Measurements from ENCODE around the gene EIF2B2.

EIF2B2 gene

DNA sequence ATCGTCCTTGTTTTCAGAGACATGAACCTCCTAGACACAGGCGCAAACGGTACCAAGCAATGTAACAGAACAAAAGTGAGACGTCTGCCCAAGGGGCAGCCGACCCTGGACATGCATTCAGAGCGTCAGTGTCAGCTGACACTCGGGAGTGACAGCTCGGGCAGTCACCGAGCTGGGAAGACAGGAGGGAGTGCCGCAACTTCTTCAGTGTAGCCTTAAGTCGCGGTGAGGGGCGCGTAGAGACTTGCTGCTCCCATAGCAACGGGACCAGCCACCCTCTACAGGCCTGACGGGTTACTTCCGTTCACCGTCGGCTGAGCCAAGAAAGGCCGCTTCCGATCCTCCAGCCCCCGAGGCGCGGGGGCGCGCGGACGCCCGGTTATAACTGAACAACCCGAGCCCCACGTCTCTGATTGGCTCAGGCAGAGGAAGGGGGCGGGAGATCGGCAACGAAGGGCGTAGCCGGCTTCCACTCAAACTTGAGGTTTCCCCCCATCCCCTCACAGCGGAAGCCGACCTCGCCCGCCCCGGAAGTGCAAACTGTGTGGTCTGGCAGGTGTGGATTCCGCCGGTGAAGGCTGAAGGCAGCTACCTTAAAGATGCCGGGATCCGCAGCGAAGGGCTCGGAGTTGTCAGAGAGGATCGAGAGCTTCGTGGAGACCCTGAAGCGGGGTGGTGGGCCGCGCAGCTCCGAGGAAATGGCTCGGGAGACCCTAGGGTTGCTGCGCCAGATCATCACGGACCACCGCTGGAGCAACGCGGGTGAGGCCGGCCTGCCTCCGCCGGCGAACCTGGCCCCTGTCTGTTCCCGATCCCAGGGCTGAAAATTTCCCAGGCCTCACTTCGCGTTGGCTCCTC lies at the start of gene EIF2B2:
Gene EIF2B2 (plus strand): TSS at position 530 of the 858 bp plus-strand sequence. CDS start 70 bp downstream, at position 600.
- DNase-seq, result peak; percentile 99

DNA sequence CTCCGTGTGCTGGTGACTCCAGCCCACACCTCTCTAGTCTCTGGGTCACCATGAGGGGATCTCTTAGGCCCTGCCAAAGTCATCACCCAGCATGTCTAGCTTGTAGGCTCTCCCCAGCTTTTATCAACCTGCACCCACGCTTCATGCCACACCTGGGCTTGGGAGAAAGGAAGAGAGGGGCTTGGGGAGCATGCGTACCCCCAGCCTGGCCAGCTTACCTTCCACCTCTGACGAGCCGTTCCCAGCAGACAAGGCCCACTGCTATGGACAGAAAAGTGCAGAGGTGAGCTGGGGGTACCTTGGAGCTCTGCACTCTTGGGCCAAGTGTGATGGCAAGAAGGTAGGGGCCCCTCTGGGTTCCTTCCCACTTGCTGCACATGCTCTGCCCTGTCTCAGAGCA lies 49.0 kb upstream of the EIF2B2 start:
- peak; percentile 31 for DNase-seq

DNA sequence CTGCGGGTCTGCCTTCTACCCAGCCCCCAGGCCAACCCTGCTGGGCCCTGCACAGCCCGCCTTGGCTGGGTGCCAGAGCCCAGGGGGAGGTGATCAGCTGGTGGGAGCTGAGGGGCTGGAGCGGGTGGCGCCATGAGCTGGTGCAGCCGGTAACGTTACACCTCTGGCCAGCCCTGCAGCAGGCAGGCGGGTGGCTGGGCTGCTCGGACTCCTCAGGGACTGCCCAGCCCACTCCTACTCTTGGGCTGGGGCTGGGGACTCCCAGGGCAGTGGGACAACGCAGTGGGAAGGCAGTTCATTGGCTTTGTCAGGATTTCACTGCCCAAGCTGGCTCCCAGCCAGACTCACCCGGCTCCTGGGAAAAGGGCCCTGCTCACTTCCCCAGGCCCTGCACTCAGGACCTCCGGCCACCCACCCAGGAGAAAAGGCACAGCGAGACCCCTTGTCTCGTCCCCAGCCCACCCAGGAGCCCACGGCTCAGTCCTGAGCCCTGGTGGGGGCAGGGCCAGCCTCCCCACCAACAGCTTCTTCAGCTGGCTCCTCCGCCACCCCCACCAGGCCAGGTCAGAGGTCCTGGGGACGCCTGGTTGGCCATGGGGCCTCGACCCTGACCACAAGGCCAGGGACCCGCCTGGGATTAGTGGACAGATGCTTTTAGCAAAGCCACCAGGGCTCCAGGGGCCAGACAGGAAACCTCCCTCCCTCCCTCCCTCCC lies 48.3 kb upstream of the EIF2B2 start:
- DNase-seq, result peak; percentile 67

DNA sequence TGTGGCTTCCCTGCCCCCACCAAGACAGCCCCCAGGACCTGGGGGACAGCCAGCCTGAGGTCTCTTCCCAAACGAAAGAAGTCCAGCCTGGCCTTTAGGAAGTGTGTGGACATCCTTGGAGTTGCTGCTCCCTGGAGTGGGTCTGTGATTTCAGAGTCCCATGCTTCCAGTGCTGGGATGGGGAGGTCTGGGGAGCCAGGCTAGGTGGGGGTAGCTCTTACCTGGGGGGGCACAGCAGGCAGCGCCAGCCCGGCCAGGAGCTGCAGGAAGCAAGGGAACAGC lies 47.8 kb upstream of the EIF2B2 start:
- DNase-seq, result no peak

DNA sequence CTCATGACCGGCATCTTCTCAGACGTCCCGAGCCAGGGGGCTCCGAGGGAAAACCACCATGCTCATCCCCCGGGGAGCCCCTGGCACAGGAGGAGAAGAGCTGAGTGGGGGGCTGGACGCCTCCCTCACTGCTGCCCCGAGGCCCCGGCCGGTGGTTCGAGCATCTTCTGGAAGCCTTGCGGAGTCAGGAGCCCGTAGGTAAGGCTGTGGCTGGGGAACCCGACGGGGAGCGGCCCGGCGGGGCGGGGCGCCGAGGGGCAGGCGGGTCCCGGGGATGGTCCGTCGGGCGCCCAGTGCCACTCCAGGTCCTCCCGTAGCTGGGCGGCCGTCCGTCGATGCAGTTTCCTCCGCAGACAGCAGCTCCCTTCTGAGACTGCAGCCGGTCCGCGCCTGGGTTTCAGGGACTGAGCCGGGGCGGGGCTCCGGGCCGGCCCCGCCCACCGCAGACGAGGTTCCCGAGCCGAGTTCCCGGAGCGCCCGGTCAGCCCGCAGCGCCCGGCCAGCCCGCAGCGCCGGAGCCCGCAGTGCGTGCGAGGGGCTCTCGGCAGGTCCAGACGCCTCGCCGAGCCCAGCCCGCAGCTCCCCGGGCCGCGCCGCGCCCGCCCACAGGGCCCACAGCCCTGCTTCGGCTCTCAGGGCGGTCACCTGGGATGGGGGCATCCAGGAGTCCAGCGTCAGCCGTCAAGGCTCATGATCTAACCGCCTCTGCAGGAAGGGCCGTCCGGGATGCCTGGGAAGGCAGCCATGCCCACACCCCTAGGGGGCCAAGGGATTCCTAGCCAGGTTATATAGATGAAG lies 47.3 kb upstream of the EIF2B2 start, which contains the start of gene PGF:
Gene PGF (minus strand): TSS at position 369 of the 798 bp plus-strand sequence. CDS start 355 bp downstream, at position 14.
- DNase-seq, result no peak

DNA sequence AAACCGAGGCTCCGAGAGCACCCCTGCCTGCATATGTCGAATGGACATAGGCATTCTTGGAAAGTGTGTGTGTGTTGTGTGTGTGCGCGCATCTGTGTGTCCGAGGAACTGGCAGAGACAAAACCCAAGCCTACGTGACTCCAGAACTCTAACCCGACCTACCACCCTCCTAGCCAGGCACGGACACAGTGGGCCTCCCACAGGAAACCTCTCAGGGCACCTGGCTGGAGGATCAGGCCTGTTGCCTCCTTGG lies 46.8 kb upstream of the EIF2B2 start:
- no peak for DNase-seq

DNA sequence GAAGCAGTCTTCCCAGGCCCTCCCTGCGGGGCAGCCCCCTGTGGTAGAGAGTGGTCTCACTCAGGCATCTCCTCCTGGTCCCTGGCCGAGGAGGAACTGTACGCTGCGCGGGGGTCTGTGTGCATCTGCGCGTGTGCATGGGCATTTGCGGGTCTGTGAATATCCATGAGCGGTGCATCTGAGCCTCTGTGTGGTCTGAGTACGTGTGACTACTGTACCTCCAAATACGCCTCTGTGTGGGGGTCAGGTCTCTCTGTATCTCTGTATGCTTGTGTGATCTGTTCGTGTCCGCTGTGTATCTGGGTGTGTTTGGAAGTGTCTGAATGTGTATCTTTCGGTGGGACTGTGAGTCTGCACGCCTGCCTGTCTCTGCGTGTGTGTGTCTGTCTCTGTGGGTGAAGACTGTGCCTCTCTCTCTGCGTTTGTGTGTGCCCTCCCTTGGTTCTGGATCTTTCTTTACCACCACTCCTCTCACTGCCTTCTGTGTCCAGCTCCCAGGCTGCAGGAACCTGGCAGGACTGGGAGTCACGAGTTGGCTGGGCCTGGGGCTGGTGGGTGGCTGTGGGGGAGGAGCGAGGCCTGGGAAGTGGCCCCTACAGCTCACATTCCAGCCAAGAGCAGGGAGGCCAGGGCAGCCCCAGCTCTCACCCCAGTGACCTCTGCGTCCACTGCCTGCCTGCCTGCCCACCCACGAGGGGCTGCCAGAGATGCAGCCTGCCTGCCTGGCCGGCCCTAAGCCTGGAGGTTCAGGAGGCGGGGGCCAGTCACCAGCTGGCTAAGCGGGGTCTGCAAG lies 46.2 kb upstream of the EIF2B2 start:
- no peak for DNase-seq

DNA sequence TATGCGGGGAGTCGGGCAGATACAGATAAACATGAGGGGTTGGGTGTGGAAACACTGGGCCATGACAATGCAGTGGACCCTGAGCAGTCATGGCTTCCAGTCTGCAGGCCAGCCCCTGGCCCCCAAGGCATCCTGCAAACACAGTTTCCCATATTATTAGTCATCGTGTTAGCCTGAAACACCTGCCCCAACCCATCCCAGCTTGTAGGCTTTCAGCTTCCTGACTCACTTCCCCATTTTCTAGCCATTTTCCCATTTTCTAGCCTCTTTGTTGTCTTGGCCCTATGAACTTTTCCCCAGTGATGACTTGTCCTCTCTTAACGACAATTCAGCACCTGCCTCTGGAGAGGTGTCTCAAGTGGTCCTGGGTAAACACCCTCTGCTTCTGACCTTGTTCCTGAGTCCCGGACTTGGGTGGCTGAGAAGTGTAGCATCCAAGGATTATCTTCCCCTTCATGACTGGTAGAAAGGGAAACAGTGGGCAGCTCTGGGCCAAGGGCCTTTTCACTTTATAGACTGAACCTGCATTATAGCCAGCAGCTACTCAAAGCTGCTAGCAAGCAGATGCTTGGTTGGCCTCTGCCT lies 43.0 kb upstream of the EIF2B2 start:
- DNase-seq, result peak; percentile 25

DNA sequence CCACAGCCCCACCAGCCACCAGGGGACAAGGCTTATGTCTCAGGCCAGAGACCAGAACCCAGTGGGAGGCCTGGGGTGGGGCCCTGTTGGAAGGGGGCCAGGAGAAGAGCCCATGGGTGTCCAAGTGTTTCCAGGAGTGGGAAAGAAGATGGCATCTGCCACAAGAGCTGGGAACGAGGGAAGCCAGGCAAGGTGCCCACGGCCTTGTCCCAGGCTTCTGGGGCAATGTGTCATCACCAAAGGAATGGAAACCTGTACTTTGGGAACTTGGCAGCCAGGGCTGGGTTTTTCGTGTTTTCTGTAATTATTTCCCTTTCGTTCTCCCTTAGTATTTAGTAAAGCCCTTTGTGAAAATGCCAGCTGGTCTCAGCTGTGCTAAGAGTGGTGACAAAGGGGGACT lies 42.0 kb upstream of the EIF2B2 start:
- DNase-seq, result peak; percentile 47

DNA sequence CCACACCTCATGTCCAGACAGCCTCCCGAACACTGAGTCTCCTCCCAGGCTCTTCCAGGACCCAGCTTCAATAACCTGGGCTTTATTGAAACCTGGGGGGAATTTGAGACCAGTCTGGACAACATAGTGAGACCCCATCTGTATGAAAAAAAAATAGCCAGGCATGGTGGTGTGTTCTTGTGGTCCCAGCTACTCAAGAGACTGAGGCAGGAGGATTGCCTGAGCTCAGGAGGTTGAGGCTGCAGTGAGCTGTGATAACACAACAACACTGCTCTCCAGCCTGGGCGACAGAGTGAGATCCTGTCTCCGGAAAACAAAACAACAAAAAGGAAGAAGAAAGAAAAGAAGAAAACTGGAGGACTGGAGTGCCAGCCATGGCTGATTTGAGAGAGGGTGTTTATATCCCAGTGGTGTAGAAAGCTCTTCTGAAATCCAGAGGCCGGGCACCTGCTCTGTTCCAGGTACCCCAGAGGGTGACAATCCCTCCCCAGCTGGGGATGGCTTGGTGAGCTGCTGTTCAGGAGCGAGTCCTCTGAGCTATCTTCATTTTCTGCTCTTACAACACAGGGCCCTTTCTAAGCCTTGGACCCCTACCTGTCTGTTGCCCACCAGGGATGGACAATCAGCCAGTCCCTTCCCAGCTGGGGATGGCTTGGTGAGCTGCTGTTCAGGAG lies 41.3 kb upstream of the EIF2B2 start:
- DNase-seq, result peak; percentile 23

DNA sequence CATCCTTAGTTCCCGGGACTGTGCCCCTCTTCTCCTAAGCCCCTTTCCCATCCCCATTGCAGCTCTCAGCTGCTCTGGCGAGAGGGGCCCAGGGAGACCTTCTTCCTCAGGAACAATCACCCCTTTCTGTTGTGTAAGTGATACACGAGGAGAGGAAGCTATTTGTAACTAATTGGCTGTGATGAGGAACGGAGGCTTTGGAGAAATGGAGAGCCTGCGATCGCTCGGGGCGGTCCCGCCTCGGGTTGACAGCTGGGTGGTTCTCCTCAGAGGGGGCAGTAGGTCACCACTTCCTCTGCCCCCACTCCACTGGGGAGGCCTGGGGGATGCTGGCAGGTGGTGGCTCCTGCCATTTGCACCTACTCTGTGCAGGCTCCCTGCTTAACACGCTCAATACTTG lies 40.7 kb upstream of the EIF2B2 start:
- peak; percentile 8 for DNase-seq

DNA sequence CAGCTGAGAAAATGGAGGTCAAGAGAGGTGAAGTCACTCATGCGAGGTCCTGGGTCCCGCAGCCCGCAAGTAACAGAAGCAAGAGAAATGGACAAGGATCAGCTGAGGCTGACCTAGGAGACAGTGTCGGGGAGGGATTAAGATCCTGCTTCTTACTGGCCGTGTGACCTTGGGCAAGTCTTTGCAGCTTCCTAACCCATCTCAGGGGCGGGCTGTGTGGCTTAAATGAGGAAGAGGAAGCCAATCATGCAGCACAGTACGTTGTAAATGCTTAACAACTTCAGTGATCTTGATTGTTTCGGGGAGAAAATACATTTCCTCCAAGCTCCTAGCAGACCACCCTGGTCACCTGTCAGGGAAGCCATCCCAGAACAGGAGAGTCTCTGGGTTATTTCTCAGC lies 40.2 kb upstream of the EIF2B2 start:
- no peak for DNase-seq

DNA sequence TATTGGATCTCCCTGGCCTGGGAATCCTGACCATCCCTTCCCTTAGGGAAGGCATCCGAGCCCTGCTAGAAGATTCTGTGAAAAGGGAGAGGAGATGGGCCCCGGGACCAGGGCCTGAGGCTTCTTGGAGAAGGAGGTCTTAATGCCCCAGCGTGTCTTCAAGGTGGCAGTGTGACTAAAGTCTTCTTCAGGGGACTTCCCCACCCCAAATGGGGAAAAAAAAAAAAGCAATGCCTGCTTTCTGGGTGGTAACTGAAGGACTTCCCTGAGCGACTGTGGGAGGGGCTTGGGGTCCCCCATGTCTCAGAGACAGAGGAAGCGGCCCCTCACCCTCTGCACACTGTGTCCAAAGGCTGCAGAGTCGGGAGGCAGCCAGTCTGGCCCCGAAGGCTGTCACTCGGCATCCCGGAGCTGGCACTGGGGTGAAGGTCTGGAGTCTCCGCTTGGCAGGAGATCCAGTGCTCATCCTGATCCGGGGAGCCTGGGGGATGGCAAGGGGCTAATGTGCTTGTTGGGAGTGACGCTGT lies 39.5 kb upstream of the EIF2B2 start:
- DNase-seq, result peak; percentile 32

DNA sequence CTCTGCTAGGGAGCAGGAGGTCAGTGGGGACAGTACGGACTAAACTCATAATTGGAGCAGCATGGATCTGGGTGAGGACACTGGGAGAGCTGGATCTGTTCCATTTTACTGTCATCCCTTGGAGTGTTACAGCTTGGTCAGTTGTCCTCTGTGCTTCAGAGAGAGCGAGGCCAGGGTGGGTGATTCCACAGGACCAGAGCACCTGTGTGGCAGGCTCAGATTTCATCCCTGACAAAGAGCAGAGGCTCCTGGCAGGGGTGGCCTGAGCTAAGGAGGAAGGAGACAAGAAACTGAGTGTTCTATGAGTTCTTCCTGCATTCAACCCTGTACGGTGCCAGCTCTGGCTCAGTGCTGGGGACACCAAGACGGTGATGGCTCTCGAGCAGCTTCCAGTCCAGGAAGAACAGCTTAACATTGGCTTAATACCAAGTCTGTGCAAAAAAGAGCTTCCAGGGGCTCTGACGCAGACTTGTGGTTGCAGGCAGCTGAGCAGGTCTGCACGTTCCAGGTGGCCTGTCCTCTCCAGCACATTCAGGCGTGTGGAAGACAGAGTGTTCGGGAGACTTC lies 38.9 kb upstream of the EIF2B2 start:
- DNase-seq, result peak; percentile 39

DNA sequence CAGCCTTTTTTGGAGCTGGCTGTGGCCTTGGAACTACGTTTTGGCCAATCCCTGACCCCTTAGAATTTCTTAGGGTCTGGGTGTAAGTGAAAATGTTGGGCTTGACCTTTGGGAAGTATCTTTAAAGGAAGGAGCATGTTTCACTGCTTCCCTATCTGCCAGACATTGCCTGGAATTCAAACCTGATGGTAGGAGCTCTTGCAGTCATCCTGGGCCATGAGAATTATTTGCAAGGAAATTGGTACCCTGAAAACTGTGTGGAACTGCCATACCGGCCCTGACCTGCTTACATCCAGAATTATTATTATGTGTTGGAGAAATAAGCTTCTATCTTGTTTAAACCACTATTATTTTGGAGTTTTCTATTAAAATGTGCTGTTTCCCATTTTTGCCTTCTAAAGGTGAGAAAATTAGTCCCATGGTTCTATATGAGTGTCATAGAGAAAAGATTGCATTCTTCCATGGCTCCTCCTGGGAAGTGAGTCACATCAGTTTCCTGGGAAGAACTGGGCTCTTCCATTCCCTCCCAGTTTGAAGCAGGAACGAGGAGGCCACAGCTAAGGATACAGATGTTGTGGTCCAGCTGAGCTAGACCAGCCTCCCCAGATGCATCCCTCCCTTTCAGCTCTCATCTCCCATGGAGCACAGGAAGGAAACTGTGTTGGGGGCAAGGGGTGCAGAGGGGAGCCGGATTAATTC lies 37.8 kb upstream of the EIF2B2 start:
- DNase-seq, result no peak

DNA sequence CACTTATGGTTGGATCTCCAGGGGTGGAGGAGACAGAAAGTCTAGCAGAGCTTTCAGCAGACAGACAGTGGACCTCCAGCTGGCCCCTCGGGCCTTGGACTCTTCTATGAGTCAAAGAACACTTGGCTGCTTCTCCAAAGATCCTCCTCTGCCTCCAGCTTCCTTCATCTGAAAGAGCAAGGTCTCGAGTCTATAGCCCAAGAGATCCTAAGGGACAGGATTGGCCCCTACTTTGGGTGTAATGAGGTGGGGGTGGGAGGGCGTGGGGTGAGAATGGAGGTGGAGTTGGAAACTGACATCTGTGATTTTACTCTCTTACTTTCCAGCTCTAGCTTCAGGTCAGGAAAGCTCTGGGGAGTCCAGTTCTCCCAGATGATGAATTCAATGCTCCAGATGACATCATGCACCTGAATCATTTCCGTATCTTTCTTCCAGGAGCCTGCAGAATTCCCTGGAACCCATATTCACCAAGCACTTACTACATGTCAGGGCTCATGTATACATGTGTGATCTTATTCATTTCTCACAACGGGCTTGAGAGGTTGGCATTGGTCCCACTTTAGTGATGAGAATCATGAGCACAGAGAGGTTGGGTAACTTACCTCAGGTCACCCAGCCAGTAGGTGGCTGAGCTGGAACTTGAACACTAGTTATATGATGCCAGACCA lies 37.1 kb upstream of the EIF2B2 start:
- DNase-seq, result peak; percentile 35

DNA sequence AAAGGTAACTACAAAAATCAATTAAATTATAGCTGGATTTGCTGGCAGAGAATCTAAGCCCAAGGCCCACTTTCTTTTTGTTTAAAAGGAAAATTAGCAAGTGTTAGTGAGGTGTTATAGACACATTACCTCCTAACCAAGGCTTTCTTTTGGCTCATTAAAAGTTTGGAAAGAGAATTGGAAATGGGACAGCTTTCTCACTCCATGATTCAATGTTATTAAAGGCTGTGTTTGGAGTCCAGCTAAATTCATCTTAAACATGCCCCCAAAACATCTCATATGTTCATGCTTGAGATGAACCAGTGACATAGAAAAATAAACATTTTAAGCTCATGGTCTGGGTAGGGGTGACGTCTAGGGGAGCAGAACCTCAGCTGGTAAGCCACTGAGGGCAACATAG lies 33.9 kb upstream of the EIF2B2 start:
- no peak for DNase-seq

DNA sequence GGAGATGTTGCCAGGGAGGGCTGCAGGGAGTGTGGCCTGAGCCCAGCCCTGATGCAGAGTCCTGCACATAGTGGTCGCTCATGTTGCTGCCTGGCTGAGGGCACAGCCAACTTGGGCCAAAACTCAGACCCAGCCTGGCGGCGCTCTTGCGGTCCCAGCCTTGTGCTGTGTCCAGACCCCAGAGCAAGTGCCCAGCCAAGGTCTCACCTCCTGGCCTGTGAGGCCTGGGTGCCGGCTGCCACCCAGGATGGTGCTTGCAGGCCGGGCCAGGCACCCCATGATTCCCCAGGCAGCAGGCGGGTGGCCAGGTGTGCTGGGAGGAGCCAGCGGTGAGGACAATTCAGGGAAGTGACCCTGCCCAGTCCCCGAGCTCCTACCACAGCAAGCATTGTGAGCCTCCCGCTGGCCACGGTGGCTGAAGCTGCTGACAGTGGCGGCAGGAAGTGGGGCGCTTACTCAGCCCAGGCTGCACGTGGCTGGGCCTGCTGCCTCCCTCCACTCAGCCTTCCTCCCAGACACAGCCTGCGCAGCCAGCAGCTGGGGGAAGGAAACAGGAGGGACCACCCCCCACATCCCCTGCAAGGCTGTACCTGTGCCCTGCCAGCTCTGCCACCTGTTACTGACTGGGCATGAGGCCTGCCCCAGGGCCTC lies 29.6 kb upstream of the EIF2B2 start:
- DNase-seq, result peak; percentile 68

DNA sequence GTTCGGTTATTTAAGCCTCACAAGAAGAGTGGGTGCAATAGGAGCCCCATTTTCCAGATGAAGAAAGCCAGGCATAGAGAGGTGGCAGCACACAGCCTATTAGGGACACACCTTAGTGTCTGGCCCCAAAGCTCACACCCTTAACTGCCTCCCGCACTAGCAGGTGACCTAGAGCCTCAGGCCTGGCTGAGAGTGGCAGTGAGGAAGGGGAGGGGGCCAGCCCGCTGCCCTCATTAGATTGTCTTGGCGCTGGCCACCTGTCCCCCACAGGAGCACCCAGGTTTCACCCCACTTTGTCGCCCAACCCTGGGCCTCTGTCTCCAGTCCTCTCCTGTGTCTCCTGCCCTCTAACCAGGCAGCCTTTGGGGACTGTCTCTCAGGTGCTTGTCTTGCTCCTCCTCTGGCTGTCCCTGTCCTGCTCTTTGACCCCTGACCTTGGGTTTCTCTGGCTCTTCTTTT lies 28.8 kb upstream of the EIF2B2 start:
- no peak for DNase-seq

All from left hindlimb (tissue), 1 donor.